Measurements from ENCODE around the gene CDH23. TPM values are rescaled to one million over a fixed set of nuclear protein-coding genes. Genes with fewer than 3 reads are reported as not detected.

CDH23 gene
- total and polyA plus RNA-seq, 9 of the 15 experiments (the other 6 are each of a cell fraction or from before 2014, with no cell fraction given), result 0.18 to 1.2 (median 0.47) TPM

DNA sequence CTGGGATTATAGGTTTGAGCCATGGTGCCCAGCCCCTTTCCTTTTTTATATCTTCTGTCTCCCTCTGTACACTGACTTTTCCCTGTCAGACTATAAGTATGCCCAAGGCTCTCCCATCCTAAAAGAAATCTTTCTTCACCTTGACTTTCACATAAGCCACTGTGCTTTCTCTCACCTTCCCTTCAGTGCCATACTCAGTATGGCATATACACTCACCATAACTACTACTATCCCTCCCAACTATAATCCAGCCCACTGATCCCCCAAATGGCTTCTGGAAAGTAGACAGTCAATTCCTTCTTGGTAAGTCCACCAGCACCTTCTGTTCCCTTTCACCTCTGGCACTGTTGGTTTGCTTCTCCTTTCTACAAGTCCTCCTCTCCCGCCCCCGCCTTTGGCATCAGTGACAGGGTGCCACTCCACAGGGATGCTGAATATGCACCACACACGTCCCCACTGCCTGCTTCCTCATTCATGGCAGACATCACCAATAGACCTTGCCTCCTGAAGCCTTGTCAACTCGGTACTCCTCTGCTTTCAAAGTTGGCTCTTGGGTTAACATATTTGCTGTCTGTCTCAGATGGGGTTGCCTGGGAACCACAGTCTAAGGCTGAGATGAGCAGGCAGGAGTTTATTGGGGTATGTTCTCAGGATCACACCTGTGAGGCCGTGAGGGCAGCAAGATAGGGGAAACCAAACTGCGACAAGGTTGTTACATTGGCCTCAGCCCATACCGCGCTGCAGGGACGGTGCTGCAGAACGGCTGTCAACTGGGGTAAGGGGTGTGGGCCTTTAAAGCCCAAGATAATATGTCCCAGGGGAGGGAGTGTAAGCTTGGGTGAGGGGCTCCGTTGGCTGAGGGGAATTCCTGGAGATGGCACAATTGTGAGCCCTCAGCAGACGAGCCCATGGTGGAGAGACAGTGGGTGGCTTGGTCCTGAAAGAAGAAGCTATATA lies 461.5 kb downstream of the CDH23 start (continued):
- TF ChIP-seq, protein P1, sequence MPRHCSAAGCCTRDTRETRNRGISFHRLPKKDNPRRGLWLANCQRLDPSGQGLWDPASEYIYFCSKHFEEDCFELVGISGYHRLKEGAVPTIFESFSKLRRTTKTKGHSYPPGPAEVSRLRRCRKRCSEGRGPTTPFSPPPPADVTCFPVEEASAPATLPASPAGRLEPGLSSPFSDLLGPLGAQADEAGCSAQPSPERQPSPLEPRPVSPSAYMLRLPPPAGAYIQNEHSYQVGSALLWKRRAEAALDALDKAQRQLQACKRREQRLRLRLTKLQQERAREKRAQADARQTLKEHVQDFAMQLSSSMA (CRISPR knock-in tag; IDR thresholded peaks at IDR 0.05), result no peak
- TF ChIP-seq KAT2B (IDR thresholded peaks at IDR 0.05; ENCODE audit: low read depth, low read length), result no peak
- TF ChIP-seq SAFB2 (IDR thresholded peaks at IDR 0.05; ENCODE audit: borderline replicate concordance, low read depth, low read length, severe bottlenecking), result no peak
- no peak for TF ChIP-seq IFI16 (CRISPR knock-in tag; IDR thresholded peaks at IDR 0.05)
- peak; percentile 91 for TF ChIP-seq ZBTB17 (CRISPR knock-in tag; IDR thresholded peaks at IDR 0.05)
- peak; percentile 89 for TF ChIP-seq ZNF23 (CRISPR knock-in tag; IDR thresholded peaks at IDR 0.05)
- TF ChIP-seq ZNF133 (CRISPR knock-in tag; IDR thresholded peaks at IDR 0.05), result no peak
- TF ChIP-seq GTF2E2 (tag; IDR thresholded peaks at IDR 0.05), result no peak
- 0 out of 2 replicates have a peak, but pooled peaks have one; percentile 17 for TF ChIP-seq PKNOX1 (IDR thresholded peaks at IDR 0.05)
- TF ChIP-seq MCM3 (IDR thresholded peaks at IDR 0.05), result no peak
